DND-41 (cell line): ENCODE results near the gene BAX.
A peak's percentile ranks its signal among the peaks of the same experiment; 100 is the strongest.

Experiments
- ATAC-seq: fragments of 200-7000 bp; cut with Tn5 transposase; 3 replicates; pipeline ENCODE4 v1.9.1; 2021; ENCODE audit warnings: low read depth; ENCODE audit not compliant: insufficient read depth
- DNase-seq: peaks from one replicate; pipeline ENCODE4 v3.0.0-alpha.2; 2020
- H2AFZ ChIP-seq: 2 replicates; pipeline ENCODE4 v1.6.0; 2012; ENCODE audit warnings: low read depth, low read length
- H3K27ac ChIP-seq: 2 replicates; pipeline ENCODE4 v1.5.1; 2012; ENCODE audit warnings: low read length, inconsistent platforms
- H3K27me3 ChIP-seq: fragments of 200-600 bp; sonication (generic); 2 replicates; pipeline ENCODE4 v1.6.0; 2012; ENCODE audit warnings: low read length, mild to moderate bottlenecking, inconsistent platforms; ENCODE audit not compliant: insufficient read depth, poor library complexity
- H3K36me3 ChIP-seq: 2 replicates; pipeline ENCODE4 v1.5.1; 2012; ENCODE audit warnings: low read length, inconsistent platforms; ENCODE audit not compliant: insufficient read depth
- H3K4me1 ChIP-seq: 2 replicates; pipeline ENCODE4 v1.5.1; 2012; ENCODE audit warnings: mild to moderate bottlenecking, low read length; ENCODE audit not compliant: insufficient read depth
- H3K4me2 ChIP-seq: 2 replicates; pipeline ENCODE4 v1.6.0; 2012; ENCODE audit warnings: mild to moderate bottlenecking, moderate library complexity, low read length, inconsistent platforms; ENCODE audit not compliant: insufficient read depth
- H3K4me3 ChIP-seq, 2 experiments: fragments of 200-600 bp in 1 of 2; shearing (Covaris generic) in 1 of 2; 2 replicates each; pipeline ENCODE4 v1.5.1; 2012 to 2016; ENCODE audit warnings: inconsistent platforms in 2 of 2, low read length in 2 of 2, mild to moderate bottlenecking in 2 of 2, low read depth in 1 of 2, moderate library complexity in 1 of 2
- H3K79me2 ChIP-seq: 2 replicates; pipeline ENCODE4 v1.6.0; 2012; ENCODE audit warnings: low read length, inconsistent platforms; ENCODE audit not compliant: insufficient read depth
- H3K9ac ChIP-seq: 2 replicates; pipeline ENCODE4 v1.6.0; 2012; ENCODE audit warnings: low read depth, mild to moderate bottlenecking, inconsistent platforms, low read length, moderate library complexity
- H3K9me3 ChIP-seq: 2 replicates; pipeline ENCODE4 v1.5.1; 2012; ENCODE audit warnings: low read length, moderate library complexity, mild to moderate bottlenecking, inconsistent platforms; ENCODE audit not compliant: insufficient read depth, severe bottlenecking
- H4K20me1 ChIP-seq: 2 replicates; pipeline ENCODE4 v1.6.0; 2012; ENCODE audit warnings: low read length; ENCODE audit not compliant: insufficient read depth
- CTCF ChIP-seq: IDR thresholded peaks from 2 replicates; pipeline ENCODE4 v1.5.1; 2012; ENCODE audit warnings: borderline replicate concordance, low read length, moderate library complexity, mild to moderate bottlenecking; ENCODE audit not compliant: poor library complexity, severe bottlenecking; ENCODE audit errors: extremely low read depth
- EZH2 ChIP-seq: IDR thresholded peaks from 3 replicates; pipeline ENCODE4 v1.6.1; 2012; ENCODE audit warnings: borderline replicate concordance, low read depth, mild to moderate bottlenecking, moderate library complexity, low read length, inconsistent platforms; ENCODE audit not compliant: severe bottlenecking

BAX gene

GRCh38 chr19:48990400-48990799, 35.7 kb downstream of the BAX start:
- no peak for TF ChIP-seq EZH2
- TF ChIP-seq CTCF, result no peak
- ATAC-seq, result no peak
- H3K27ac ChIP-seq, result no peak overlapping the region

GRCh38 chr19:48991011-48991609, 36.4 kb downstream of the BAX start:
- no peaks in the 10 kb centered on the region for H3K27me3 ChIP-seq
- peak overlapping the region in 1 of 2 experiments; percentile 98; a peak in 2 of 4 replicates for H3K4me3 ChIP-seq
- peak overlapping the region; percentile 93; the same call in 1 of the 2 replicates for H3K27ac ChIP-seq
- peak overlapping the region; percentile 88 for H3K4me2 ChIP-seq
- peak overlapping the region; percentile 93 for H3K9ac ChIP-seq
- DNase-seq (no peak), ATAC-seq (no peak)
- peaks cover 37% of the 10 kb centered on the region for H3K4me1 ChIP-seq
- no peak for TF ChIP-seq CTCF
- no peak for TF ChIP-seq EZH2
- H4K20me1 ChIP-seq, result peaks cover 10% of the 10 kb centered on the region
- no peak overlapping the region for H2AFZ ChIP-seq
- H3K9me3 ChIP-seq, result no peaks in the 10 kb centered on the region
- peaks cover 31% of the 10 kb centered on the region for H3K36me3 ChIP-seq
- peaks cover 52% of the 10 kb centered on the region for H3K79me2 ChIP-seq

More at GRCh38 chr19:48990400-48990799, 35.7 kb downstream of the BAX start:
- H3K9ac ChIP-seq, result no peak overlapping the region
- peaks cover 44% of the 10 kb centered on the region for H3K79me2 ChIP-seq
- H3K4me1 ChIP-seq, result peaks cover 35% of the 10 kb centered on the region
- peaks cover 39% of the 10 kb centered on the region for H3K36me3 ChIP-seq
- H4K20me1 ChIP-seq, result peaks cover 9% of the 10 kb centered on the region
- 0 out of 2 replicates have a peak overlapping the region, but pooled peaks have one; percentile 88 for H3K4me2 ChIP-seq
- H3K4me3 ChIP-seq, result no peak overlapping the region
- no peaks in the 10 kb centered on the region for H3K9me3 ChIP-seq
- no peaks in the 10 kb centered on the region for H3K27me3 ChIP-seq
- H2AFZ ChIP-seq, result no peak overlapping the region
- DNase-seq, result no peak

GRCh38 chr19:48991873-48992580, 37.4 kb downstream of the BAX start:
- Histone ChIP-seq H4K20me1 (peaks cover 14% of the 10 kb centered on the region), H3K36me3 (peaks cover 27% of the 10 kb centered on the region), H2AFZ (peak overlapping the region; percentile 93), H3K9ac (peak overlapping the region; percentile 93), H3K4me2 (peak overlapping the region; percentile 88), H3K27me3 (no peaks in the 10 kb centered on the region), H3K9me3 (no peaks in the 10 kb centered on the region), H3K4me1 (peaks cover 39% of the 10 kb centered on the region), H3K27ac (peak overlapping the region; percentile 93), H3K4me3 (peak overlapping the region; percentile 95 to 98), H3K79me2 (peaks cover 61% of the 10 kb centered on the region)
- TF ChIP-seq CTCF (no peak), EZH2 (no peak)
- no peak for ATAC-seq
- DNase-seq, result peak; percentile 30
